GM12878 (cell line): Measurements from ENCODE around the gene AKR1B1. TPM values are rescaled to one million over a fixed set of nuclear protein-coding genes. Genes with fewer than 3 reads are reported as not detected.

Experiments
- ATAC-seq: fragments of 200-7000 bp; cut with Tn5 transposase; 3 replicates; pipeline ENCODE4 v1.9.1; 2020; ENCODE audit warnings: mild to moderate bottlenecking, moderate library complexity
- BruUV-seq: library from RNA; stranded (reverse); fragments of 400-500 nt; replicated peaks from 2 replicates; lab custom pipeline; 2021; lab: Mats Ljungman, UMichigan
- CTCF ChIA-PET: fragments of 300-600 bp; sonication (Branson Sonifier 250); formaldehyde crosslinking; extraction: SDS; loops from one replicate; lab custom pipeline; 2021; ENCODE audit warnings: inconsistent platforms; lab: Yijun Ruan, JAX
- POLR2A ChIA-PET: fragments of 350-600 bp; formaldehyde crosslinking; extraction: SDS; loops from one replicate; lab custom pipeline; 2021; ENCODE audit warnings: inconsistent platforms; lab: Charles Lee
- RAD21 ChIA-PET: fragments of 300-600 bp; sonication (Branson Sonifier 250); formaldehyde crosslinking; loops from one replicate; lab custom pipeline; 2023; ENCODE audit warnings: antibody characterized with exemption; ENCODE audit not compliant: unreplicated experiment; lab: Charles Lee
- SMC1A ChIA-PET: fragments of 300-600 bp; sonication (Branson Sonifier 250); formaldehyde crosslinking; loops from one replicate; lab custom pipeline; 2023; ENCODE audit not compliant: unreplicated experiment, uncharacterized antibody; lab: Charles Lee
- DNase-seq: peaks from one replicate; pipeline ENCODE4 v3.0.0-alpha.2; 2011; ENCODE audit warnings: low read depth, low spot score
- FAIRE-seq: peaks from 3 replicates; lab custom pipeline; 2011; peaks lifted over from hg19 to GRCh38; lab: Jason Lieb, UNC
- H2AFZ ChIP-seq: 2 replicates; pipeline ENCODE4 v1.6.0; 2011; ENCODE audit warnings: low read depth, low read length, control low read depth; ENCODE audit not compliant: control insufficient read depth
- H3K27ac ChIP-seq: 2 replicates; pipeline ENCODE4 v1.5.1; 2011; ENCODE audit warnings: control low read depth; ENCODE audit not compliant: control insufficient read depth, insufficient read depth
- H3K27me3 ChIP-seq, 2 experiments: replicated peaks in 1 of 2; 2 replicates each; pipeline versions ENCODE4 v1.6.0 to v1.6.1; 2011; ENCODE audit warnings: low read length in 1 of 2; ENCODE audit not compliant: control insufficient read depth in 2 of 2, insufficient read depth in 2 of 2
- H3K36me3 ChIP-seq, 2 experiments: 2 replicates each; pipeline ENCODE4 v1.5.1; 2011; ENCODE audit warnings: low read length in 1 of 2; ENCODE audit not compliant: control insufficient read depth in 2 of 2, insufficient read depth in 2 of 2
- H3K4me1 ChIP-seq: 2 replicates; pipeline ENCODE4 v1.6.1; 2011; ENCODE audit warnings: mild to moderate bottlenecking, low read length, moderate library complexity, mixed read lengths; ENCODE audit not compliant: control insufficient read depth, insufficient read depth
- H3K4me2 ChIP-seq: 2 replicates; pipeline ENCODE4 v1.6.0; 2011; ENCODE audit warnings: control low read depth; ENCODE audit not compliant: control insufficient read depth, insufficient read depth
- H3K4me3 ChIP-seq: fragments of 200-600 bp; sonication (generic); 2 replicates; pipeline ENCODE4 v1.5.1; 2016
- H3K79me2 ChIP-seq: 2 replicates; pipeline ENCODE4 v1.6.0; 2011; ENCODE audit warnings: low read length; ENCODE audit not compliant: control insufficient read depth, insufficient read depth
- H3K9ac ChIP-seq: 2 replicates; pipeline ENCODE4 v1.8.0; 2011; ENCODE audit warnings: low read length, control low read depth, mixed read lengths; ENCODE audit not compliant: control insufficient read depth, insufficient read depth
- H3K9me3 ChIP-seq: replicated peaks from 3 replicates; pipeline ENCODE4 v1.5.1; 2011; ENCODE audit warnings: mild to moderate bottlenecking, low read length; ENCODE audit not compliant: control insufficient read depth, insufficient read depth
- H4K20me1 ChIP-seq: 2 replicates; pipeline ENCODE4 v1.6.0; 2011; ENCODE audit not compliant: control insufficient read depth, insufficient read depth
- E4F1 ChIP-seq: fragments of 450-650 bp; IDR thresholded peaks from 2 replicates; pipeline ENCODE4 v1.6.1; 2018; ENCODE audit warnings: borderline replicate concordance, mild to moderate bottlenecking; ENCODE audit not compliant: partially characterized antibody
- IKZF1 ChIP-seq: fragments of 450-650 bp; conservative IDR thresholded peaks from 2 replicates; pipeline ENCODE4 v1.6.1; 2017; ENCODE audit warnings: antibody characterized with exemption, mild to moderate bottlenecking
- LARP7 ChIP-seq: fragments of 450-650 bp; IDR thresholded peaks from 2 replicates; pipeline ENCODE4 v1.6.1; 2017; ENCODE audit warnings: mild to moderate bottlenecking
- MYB ChIP-seq: fragments of 150-350 bp; IDR thresholded peaks from 2 replicates; pipeline ENCODE4 v1.6.1; 2014; ENCODE audit warnings: mild to moderate bottlenecking, low read depth, low read length, borderline replicate concordance
- SIX5 ChIP-seq: IDR thresholded peaks from 2 replicates; pipeline ENCODE4 v1.6.1; 2011; ENCODE audit warnings: mild to moderate bottlenecking, low read depth, low read length, moderate library complexity; ENCODE audit not compliant: severe bottlenecking
- ZBTB11 ChIP-seq: fragments of 450-650 bp; formaldehyde crosslinking; IDR thresholded peaks from 2 replicates; pipeline ENCODE4 v1.5.0; 2022; ENCODE audit warnings: mild to moderate bottlenecking, missing genetic modification characterization
- ZBTB4 ChIP-seq: fragments of 450-650 bp; formaldehyde crosslinking; IDR thresholded peaks from 2 replicates; pipeline ENCODE4 v1.4.0; 2022; ENCODE audit warnings: mild to moderate bottlenecking, moderate library complexity
- ZNF622 ChIP-seq: fragments of 450-650 bp; IDR thresholded peaks from 2 replicates; pipeline ENCODE4 v1.6.1; 2017; ENCODE audit warnings: mild to moderate bottlenecking, inconsistent platforms
- WGBS: methylation state at CpG from one replicate; pipeline ENCODE4 v1.1.6; 2016; ENCODE audit warnings: low lambda C conversion rate; ENCODE audit not compliant: insufficient replicate concordance, insufficient coverage; ENCODE audit errors: missing lambda C conversion rate; 5-methylcytosine and 5-hydroxymethylcytosine counted together
- in situ Hi-C: fragments of 300-500 bp; cut with MboI; formaldehyde crosslinking; loops from 9 replicates; pipeline ENCODE4 v1.14.3; 2018; ENCODE audit warnings: mixed read lengths
- intact Hi-C: fragments of 100-400 bp; cut with micrococcal nuclease; formaldehyde crosslinking; loops from one replicate; pipeline ENCODE4 v1.14.2; 2022; ENCODE audit not compliant: unreplicated experiment
- polyA plus RNA-seq, 11 experiments: library from polyadenylated mRNA; depleted of rRNA in 4 of 11; unstranded in 6 of 11; stranded (reverse) in 5 of 11; fragments of >200 nt; fragmentation: Nextera tagmentation in 4 of 11; fragmentation: Illumina TruSeq in 1 of 11; extraction: Ambion mirVana in 4 of 11; extraction: Trizol in 1 of 11; gene quantifications; 1 replicate in 1 of 11; 2 replicates in 10 of 11; pipeline versions ENCODE4 v1.2.1 to v1.2.3, GENCODE V29; 2011 to 2016; ENCODE audit warnings: inconsistent platforms in 2 of 11, missing spikeins in 2 of 11, low read depth in 1 of 11
- total RNA-seq, 4 experiments: library from RNA; depleted of rRNA in 3 of 4; stranded (reverse); fragments of >200 nt in 3 of 4; fragmentation: Illumina TruSeq in 1 of 4; extraction: Trizol in 1 of 4; gene quantifications; 2 replicates each; pipeline versions ENCODE4 v1.2.1 to v1.2.3, GENCODE V29; 2013 to 2021

Gene AKR1B1
- total and polyA plus RNA-seq, 10 of the 15 experiments (the other 5 are each of a cell fraction or from before 2014, with no cell fraction given): 40.4 to 252 (median 156) TPM

GRCh38 chr7:134452419-134452838, 6.5 kb downstream of the AKR1B1 start (continued):
- TF ChIP-seq ZBTB11 (no peak), ZBTB4 (no peak), SIX5 (no peak)

GRCh38 chr7:134451656-134452055, 7.2 kb downstream of the AKR1B1 start:
- BruUV-seq: no TSS peak
- DNase-seq (no peak), FAIRE-seq (no peak), ATAC-seq (no peak)
- ChIA-PET CTCF (no interaction called here), RAD21 (no interaction called here), SMC1A (no interaction called here), POLR2A (no interaction called here)
- in situ Hi-C loops (no loop called here), intact Hi-C loops (no loop called here)
- no peak overlapping the region for H2AFZ ChIP-seq
- no peak overlapping the region for H3K9ac ChIP-seq
- H3K9me3 ChIP-seq: no peaks in the 10 kb centered on the region
- peaks cover 3 to 15% of the 10 kb centered on the region in 2 experiments; a peak in 3 of 4 replicates for H3K36me3 ChIP-seq
- H3K4me1 ChIP-seq: peaks cover 6% of the 10 kb centered on the region; the same call in 1 of the 2 replicates
- no peak overlapping the region for H3K4me3 ChIP-seq
- 88% methylated on average over 11 of the region's 11 CpGs for WGBS
- no peaks in the 10 kb centered on the region for H4K20me1 ChIP-seq
- H3K4me2 ChIP-seq: no peak overlapping the region
- H3K79me2 ChIP-seq: no peaks in the 10 kb centered on the region; the same call in 1 of the 2 replicates
- no peaks in the 10 kb centered on the region for H3K27me3 ChIP-seq
- no peak overlapping the region for H3K27ac ChIP-seq
- TF ChIP-seq LARP7 (no peak), ZBTB4 (no peak), E4F1 (no peak), IKZF1 (no peak), ZNF622 (no peak), MYB (no peak)
